ENCODE data around the gene SNRNP48.

DNA sequence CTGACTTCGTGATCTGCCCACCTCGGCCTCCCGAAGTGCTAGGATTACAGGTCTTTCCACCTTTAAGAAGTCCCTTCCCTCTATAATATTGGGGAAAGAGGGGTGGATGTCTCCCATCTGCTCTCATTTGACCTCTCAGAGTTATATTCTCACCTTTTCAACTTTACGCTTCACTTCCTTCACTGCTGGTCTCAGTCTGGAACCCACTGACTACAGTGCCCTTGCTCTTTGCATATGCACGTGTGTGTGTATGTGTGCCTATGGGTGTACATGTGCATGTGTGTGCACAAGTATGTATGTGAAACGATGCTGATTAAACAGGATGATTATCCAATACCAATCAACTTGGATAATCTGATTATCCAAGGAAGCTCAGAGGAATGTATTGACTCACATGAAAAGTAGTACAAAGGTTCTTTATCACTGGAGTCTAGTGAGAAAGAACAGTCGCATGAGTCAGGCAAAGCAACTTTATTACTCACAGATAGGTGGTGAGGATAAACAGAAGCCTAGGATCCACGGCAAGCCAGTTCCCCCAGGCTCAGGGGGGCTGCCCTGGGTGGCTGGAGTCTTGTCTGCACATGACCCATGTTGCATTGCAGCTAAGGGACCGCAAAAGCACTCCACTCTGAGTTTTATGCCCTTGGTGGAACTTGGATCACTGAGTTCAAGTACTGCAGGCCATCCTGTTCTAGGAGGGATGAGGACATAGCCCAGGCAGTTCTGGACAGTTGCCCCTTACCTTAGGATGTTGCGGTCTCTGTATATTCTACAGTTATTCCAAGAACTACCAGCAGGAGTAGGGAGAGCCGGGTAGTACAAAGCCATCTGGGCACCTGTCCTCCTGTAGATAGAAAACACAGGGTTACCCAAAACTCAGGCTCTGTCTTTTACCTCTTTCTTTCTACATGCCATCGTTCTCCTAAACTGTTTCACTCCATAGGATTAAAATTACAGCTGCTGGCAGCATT is 50.9 kb downstream of the SNRNP48 start:
- no peak for TF ChIP-seq CTCF (IDR thresholded peaks at IDR 0.05; ENCODE audit: poor library complexity)
- no peak for TF ChIP-seq EZH2phosphoT487 (IDR thresholded peaks at IDR 0.05; ENCODE audit: low read depth, severe bottlenecking, unreplicated experiment)
